ENCODE results near the gene DCANP1.

The DCANP1 gene

GRCh38 chr5:135456238-135457099 is 9.3 kb upstream of the DCANP1 start:
- DNase-seq (ENCODE audit: low read depth), result no peak

GRCh38 chr5:135455876-135456237 is 8.7 kb upstream of the DCANP1 start:
- no peak for DNase-seq (ENCODE audit: low read depth)

GRCh38 chr5:135454946-135455345 is 7.8 kb upstream of the DCANP1 start:
- no peak for DNase-seq (ENCODE audit: low read depth)

- DNase-seq (ENCODE audit: low read depth), result no peak
Measured at GRCh38 chr5:135453613-135454012, 6.5 kb upstream of the DCANP1 start.

- DNase-seq (ENCODE audit: low read depth), result no peak
Measured at GRCh38 chr5:135452321-135453030, 5.3 kb upstream of the DCANP1 start, which contains the start of gene TIFAB. TSS of gene TIFAB (minus strand) at chr5:135452351. CDS start at chr5:135449939, 2,412 bp downstream.

- no peak for DNase-seq (ENCODE audit: low read depth)
Measured at GRCh38 chr5:135451581-135452320, 4.6 kb upstream of the DCANP1 start.

GRCh38 chr5:135450952-135451351 is 3.8 kb upstream of the DCANP1 start:
- DNase-seq (ENCODE audit: low read depth), result no peak

GRCh38 chr5:135450336-135450735 is 3.2 kb upstream of the DCANP1 start:
- DNase-seq (ENCODE audit: low read depth), result no peak

GRCh38 chr5:135449644-135450043 is 2.5 kb upstream of the DCANP1 start:
- no peak for DNase-seq (ENCODE audit: low read depth)

- DNase-seq (ENCODE audit: low read depth), result no peak
Measured at GRCh38 chr5:135448791-135449507, 1.8 kb upstream of the DCANP1 start.

- DNase-seq (ENCODE audit: low read depth), result no peak
Measured at GRCh38 chr5:135448071-135448739, 1.1 kb upstream of the DCANP1 start.

- DNase-seq (ENCODE audit: low read depth), result no peak
Measured at GRCh38 chr5:135446615-135447014, 533 bp downstream of the DCANP1 start.

- no peak for DNase-seq (ENCODE audit: low read depth)
Measured at GRCh38 chr5:135446206-135446605, 942 bp downstream of the DCANP1 start.

- DNase-seq (ENCODE audit: low read depth), result no peak
Measured at GRCh38 chr5:135445306-135445985, 1.7 kb downstream of the DCANP1 start.

- no peak for DNase-seq (ENCODE audit: low read depth)
Measured at GRCh38 chr5:135444881-135445280, 2.3 kb downstream of the DCANP1 start.

- DNase-seq (ENCODE audit: low read depth), result no peak
Measured at GRCh38 chr5:135444360-135444759, 2.8 kb downstream of the DCANP1 start.

GRCh38 chr5:135443161-135443960 is 3.8 kb downstream of the DCANP1 start:
- no peak for DNase-seq (ENCODE audit: low read depth)

GRCh38 chr5:135442431-135443160 is 4.6 kb downstream of the DCANP1 start:
- no peak for DNase-seq (ENCODE audit: low read depth)

- DNase-seq (ENCODE audit: low read depth), result no peak
Measured at GRCh38 chr5:135441919-135442318, 5.2 kb downstream of the DCANP1 start.
